HL-60 (cell line): ENCODE data around the gene PICK1.

Experiments
- DNase-seq, 2 experiments: peaks; one replicate each; pipeline ENCODE4 v3.0.0-alpha.2; 2010 to 2020; ENCODE audit warnings: low read depth in 1 of 2, low spot score in 1 of 2
- H3K27ac ChIP-seq: fragments of 250-450 bp; sonication (Bioruptor Pico); replicated peaks from 2 replicates; pipeline ENCODE4 v1.5.1; 2020; ENCODE audit warnings: mild to moderate bottlenecking, moderate library complexity
- H3K27me3 ChIP-seq: fragments of 250-450 bp; sonication (Bioruptor Pico); 2 replicates; pipeline ENCODE4 v1.5.1; 2021; ENCODE audit warnings: mild to moderate bottlenecking, moderate library complexity; ENCODE audit not compliant: insufficient read depth, poor library complexity, severe bottlenecking
- H3K4me3 ChIP-seq: replicated peaks from 2 replicates; pipeline ENCODE4 v1.5.1; 2011; ENCODE audit warnings: mild to moderate bottlenecking, control low read depth, low read length; ENCODE audit not compliant: insufficient read depth
- CTCF ChIP-seq: IDR thresholded peaks from one replicate; pipeline ENCODE4 v1.5.1; 2011; ENCODE audit warnings: low read length, control low read depth, inconsistent platforms; ENCODE audit not compliant: insufficient read depth
- GABPA ChIP-seq: IDR thresholded peaks from 2 replicates; pipeline ENCODE4 v1.6.1; 2012; ENCODE audit warnings: low read depth
- POLR2AphosphoS5 ChIP-seq: IDR thresholded peaks from 2 replicates; pipeline ENCODE4 v1.6.1; 2012; ENCODE audit warnings: low read depth
- REST ChIP-seq: IDR thresholded peaks from 2 replicates; pipeline ENCODE4 v1.6.1; 2012; ENCODE audit warnings: low read depth; ENCODE audit not compliant: insufficient replicate concordance
- SPI1 ChIP-seq: IDR thresholded peaks from 2 replicates; pipeline ENCODE4 v1.6.1; 2012; ENCODE audit warnings: low read depth, mild to moderate bottlenecking, borderline replicate concordance

Gene PICK1

GRCh38 chr22:38038426-38038825 lies 18.8 kb upstream of the PICK1 start:
- Histone ChIP-seq H3K4me3 (no peak overlapping the region), H3K27ac (no peak overlapping the region), H3K27me3 (no peaks in the 10 kb centered on the region)
- no peak for DNase-seq
- no peak for TF ChIP-seq CTCF
- TF ChIP-seq REST, result no peak
- TF ChIP-seq POLR2AphosphoS5, result no peak
- TF ChIP-seq SPI1, result no peak
- TF ChIP-seq GABPA, result no peak

- H3K27me3 ChIP-seq, result no peaks in the 10 kb centered on the region
- no peak overlapping the region for H3K27ac ChIP-seq
- TF ChIP-seq GABPA (no peak), REST (no peak), SPI1 (no peak), CTCF (no peak), POLR2AphosphoS5 (no peak)
- no peak for DNase-seq
- H3K4me3 ChIP-seq, result no peak overlapping the region
Measured at GRCh38 chr22:38038890-38039812, 18.1 kb upstream of the PICK1 start.

- Histone ChIP-seq H3K4me3 (no peak overlapping the region), H3K27me3 (no peaks in the 10 kb centered on the region), H3K27ac (no peak overlapping the region)
- DNase-seq, result no peak
- TF ChIP-seq POLR2AphosphoS5 (no peak), CTCF (no peak), GABPA (no peak), SPI1 (no peak), REST (no peak)
Measured at GRCh38 chr22:38040953-38041759, 16.0 kb upstream of the PICK1 start.
